Spleen (tissue), 11 donors: ENCODE measurements around the gene HMGN4. TPM values are rescaled to one million over a fixed set of nuclear protein-coding genes. Genes with fewer than 3 reads are reported as not detected.

ENCODE experiments used
- DNase-seq: peaks from one replicate; pipeline ENCODE4 v3.0.0-alpha.2; 2020
- H3K27ac ChIP-seq, 8 donors: fragments of 200-600 bp; sonication (generic) in 7 of 8; 1 replicate in 4 of 8; 2 replicates in 4 of 8; pipeline versions ENCODE4 v1.5.0 to v1.8.0; 2016 to 2021; ENCODE audit warnings: inconsistent platforms in 4 of 8, mild to moderate bottlenecking in 4 of 8, moderate library complexity in 1 of 8
- H3K27me3 ChIP-seq, 7 donors: fragments of 200-600 bp; sonication (generic) in 6 of 7; replicated peaks in 1 of 7; 1 replicate in 4 of 7; 2 replicates in 3 of 7; pipeline versions ENCODE4 v1.5.0 to v1.8.0; 2016 to 2021; ENCODE audit warnings: inconsistent platforms in 3 of 7, mild to moderate bottlenecking in 1 of 7
- H3K36me3 ChIP-seq, 6 donors: fragments of 200-600 bp; sonication (generic) in 5 of 6; 1 replicate in 4 of 6; 2 replicates in 2 of 6; pipeline versions ENCODE4 v1.5.0 to v1.8.0; 2016 to 2021; ENCODE audit warnings: inconsistent platforms in 2 of 6
- H3K4me1 ChIP-seq, 6 donors: fragments of 200-600 bp; sonication (generic) in 5 of 6; 1 replicate in 3 of 6; 2 replicates in 3 of 6; pipeline versions ENCODE4 v1.5.0 to v1.8.0; 2016 to 2021; ENCODE audit warnings: inconsistent platforms in 3 of 6
- H3K4me3 ChIP-seq, 8 donors: fragments of 200-600 bp; sonication (generic) in 7 of 8; 1 replicate in 4 of 8; 2 replicates in 4 of 8; pipeline versions ENCODE4 v1.5.0 to v1.8.0; 2016 to 2021; ENCODE audit warnings: inconsistent platforms in 4 of 8, mild to moderate bottlenecking in 4 of 8, moderate library complexity in 2 of 8
- H3K9me3 ChIP-seq, 8 donors: fragments of 200-600 bp; sonication (generic) in 7 of 8; 1 replicate in 4 of 8; 2 replicates in 4 of 8; pipeline versions ENCODE4 v1.5.0 to v1.8.0; 2016 to 2021; ENCODE audit warnings: inconsistent platforms in 4 of 8
- POLR2A ChIP-seq, 3 donors: fragments of 450-650 bp; IDR thresholded peaks; one replicate each; pipeline ENCODE4 v1.5.1; 2017; ENCODE audit warnings: antibody characterized with exemption in 3 of 3, mild to moderate bottlenecking in 1 of 3
- POLR2AphosphoS5 ChIP-seq, 3 donors: sonication (generic); formaldehyde crosslinking; IDR thresholded peaks; one replicate each; pipeline ENCODE4 v1.5.1; 2017; ENCODE audit warnings: antibody characterized with exemption in 3 of 3
- WGBS, 5 donors: extraction: QIAGEN DNeasy Blood & Tissue Kit in 3 of 5; methylation state at CpG; one replicate each; pipeline versions ENCODE4 v1.1.5 to v1.1.7; 2013 to 2018; 5-methylcytosine and 5-hydroxymethylcytosine counted together
- intact Hi-C: fragments of 100-400 bp; cut with DNase I; formaldehyde crosslinking; loops from one replicate; pipeline ENCODE4 v1.15.0; 2023; ENCODE audit warnings: low total_unique reads
- polyA plus RNA-seq, 3 donors: library from polyadenylated mRNA; stranded (reverse); fragments of 200-250 nt; gene quantifications; one replicate each; pipeline ENCODE4 v1.2.1, GENCODE V29; 2013
- total RNA-seq, 7 donors: library from RNA; depleted of rRNA in 3 of 7; stranded (reverse); fragments of >200 nt in 3 of 7; fragmentation: NEBNext Ultra II Directional in 4 of 7; extraction: Animal tissue kit (Norgen Biotek cat#: 25700) in 4 of 7; gene quantifications; one replicate each; pipeline versions ENCODE4 v1.1.0 to v1.2.1, GENCODE V29; 2016 to 2021
- TF ChIP-seq, protein P1 (sequence below), 11 experiments: fragments of 200-600 bp in 7 of 11; fragments of 450-650 bp in 4 of 11; sonication (generic) in 4 of 11; IDR thresholded peaks in 8 of 11; conservative IDR thresholded peaks in 3 of 11; 1 replicate in 7 of 11; 2 replicates in 4 of 11; pipeline versions ENCODE4 v1.4.0 to v1.8.0; 2016 to 2021; ENCODE audit warnings: antibody characterized with exemption in 11 of 11, inconsistent platforms in 4 of 11, mild to moderate bottlenecking in 1 of 11
- donor health status: healthy with polysubstance abuse.
- donor health status: DM: no; HTN: no; CAD: no; lungs with moderate emphysema.
- donor health status: DM: no; HTN: no; CAD: no.
- donor health status: Bipolar disorder and iron deficiency.
- donor health status: healthy.
- donor health status: DM: no; HTN: no; CAD: no.
- donor health status: DM: yes; HTN: yes; CAD: no.

The HMGN4 gene
- total and polyA plus RNA-seq, 10 donors, result 33.3 to 68.4 (median 52.9) TPM

DNA sequence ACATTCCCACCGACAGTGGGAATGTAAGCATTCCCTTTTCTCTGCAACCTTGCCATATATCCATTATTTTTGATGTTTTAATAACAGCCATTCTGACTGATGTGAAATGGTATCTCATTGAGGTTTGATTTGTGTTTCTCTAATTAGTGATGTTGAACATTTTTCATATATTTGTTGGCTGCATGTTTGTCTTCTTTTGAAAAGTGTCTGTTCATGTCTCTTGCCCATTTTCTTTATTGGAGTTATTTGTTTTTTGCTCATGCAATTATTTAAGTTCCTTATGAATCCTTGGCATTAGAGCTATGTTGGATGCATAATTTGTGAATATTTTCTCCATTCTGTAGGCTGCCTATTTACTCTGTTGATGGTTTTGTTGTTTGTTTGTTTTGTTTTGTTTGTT is 40.6 kb downstream of the HMGN4 start:
- TF ChIP-seq POLR2A (IDR thresholded peaks at IDR 0.05) (no peak), POLR2AphosphoS5 (IDR thresholded peaks at IDR 0.05) (no peak)
- TF ChIP-seq, protein P1, sequence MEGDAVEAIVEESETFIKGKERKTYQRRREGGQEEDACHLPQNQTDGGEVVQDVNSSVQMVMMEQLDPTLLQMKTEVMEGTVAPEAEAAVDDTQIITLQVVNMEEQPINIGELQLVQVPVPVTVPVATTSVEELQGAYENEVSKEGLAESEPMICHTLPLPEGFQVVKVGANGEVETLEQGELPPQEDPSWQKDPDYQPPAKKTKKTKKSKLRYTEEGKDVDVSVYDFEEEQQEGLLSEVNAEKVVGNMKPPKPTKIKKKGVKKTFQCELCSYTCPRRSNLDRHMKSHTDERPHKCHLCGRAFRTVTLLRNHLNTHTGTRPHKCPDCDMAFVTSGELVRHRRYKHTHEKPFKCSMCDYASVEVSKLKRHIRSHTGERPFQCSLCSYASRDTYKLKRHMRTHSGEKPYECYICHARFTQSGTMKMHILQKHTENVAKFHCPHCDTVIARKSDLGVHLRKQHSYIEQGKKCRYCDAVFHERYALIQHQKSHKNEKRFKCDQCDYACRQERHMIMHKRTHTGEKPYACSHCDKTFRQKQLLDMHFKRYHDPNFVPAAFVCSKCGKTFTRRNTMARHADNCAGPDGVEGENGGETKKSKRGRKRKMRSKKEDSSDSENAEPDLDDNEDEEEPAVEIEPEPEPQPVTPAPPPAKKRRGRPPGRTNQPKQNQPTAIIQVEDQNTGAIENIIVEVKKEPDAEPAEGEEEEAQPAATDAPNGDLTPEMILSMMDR (IDR thresholded peaks at IDR 0.05 in 8 of 11, conservative IDR thresholded peaks at IDR 0.05 in 3 of 11), result no peak
- Histone ChIP-seq H3K4me3 (no peak overlapping the region), H3K9me3 (peaks cover 5 to 22% (median 15%) of the 10 kb centered on the region in 8 donors), H3K4me1 (peaks cover 0 to 19% (median 7%) of the 10 kb centered on the region in 6 donors), H3K36me3 (no peaks in the 10 kb centered on the region), H3K27ac (no peak overlapping the region), H3K27me3 (peaks cover 0 to 39% (median 15%) of the 10 kb centered on the region in 7 donors)
- DNase-seq, result no peak
- intact Hi-C loops, result loop anchor here (10.0 kb wide), 1 partner anchor 234 kb away; no protein-coding TSS in a partner anchor
- WGBS, 5 donors, result 93 to 97% (median 97%) methylated on average over 1 of the region's 1 CpG

DNA sequence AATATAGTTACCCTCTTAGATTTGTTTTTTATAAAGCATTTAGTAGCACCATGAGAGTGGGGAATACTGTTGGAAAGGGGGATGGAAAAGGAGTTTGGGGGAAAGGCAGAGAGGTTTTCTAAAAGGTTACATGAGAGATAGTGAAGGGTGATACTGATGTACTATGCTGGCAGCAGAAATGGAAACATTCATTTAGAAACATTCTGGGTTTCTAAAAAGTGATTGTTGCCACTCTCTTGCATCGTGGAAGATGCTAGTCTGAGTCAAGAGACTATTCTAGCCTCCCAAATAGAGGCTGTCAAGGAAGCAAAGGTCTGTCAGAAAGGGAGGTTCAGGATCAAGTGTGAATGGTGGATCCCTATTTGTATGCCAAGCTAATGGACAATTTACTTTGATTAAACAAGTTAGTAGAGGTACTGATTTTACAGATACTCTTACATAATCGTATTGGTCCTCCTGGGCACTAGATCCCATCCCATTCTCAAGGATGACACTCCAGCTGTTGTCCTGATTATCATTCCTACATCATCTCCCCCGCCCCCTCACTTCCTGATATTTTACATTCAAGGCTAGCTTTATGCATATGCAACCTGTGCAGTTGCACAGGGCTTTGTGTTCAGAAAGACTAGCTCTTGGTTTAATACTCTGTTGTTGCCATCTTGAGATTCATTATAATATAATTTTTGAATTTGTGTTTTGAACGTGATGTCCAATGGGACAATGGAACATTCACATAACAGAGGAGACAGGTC is 43.2 kb downstream of the HMGN4 start:
- 53 to 68% (median 63%) methylated on average over 4 of the region's 4 CpGs for WGBS, 5 donors
- Histone ChIP-seq H3K4me1 (peaks cover 0 to 16% (median 7%) of the 10 kb centered on the region in 6 donors), H3K27me3 (peaks cover 0 to 48% (median 27%) of the 10 kb centered on the region in 7 donors), H3K27ac (no peak overlapping the region), H3K36me3 (no peaks in the 10 kb centered on the region), H3K4me3 (no peak overlapping the region), H3K9me3 (peaks cover 5 to 22% (median 15%) of the 10 kb centered on the region in 8 donors)
- TF ChIP-seq POLR2AphosphoS5 (IDR thresholded peaks at IDR 0.05), result no peak
- no peak for TF ChIP-seq POLR2A (IDR thresholded peaks at IDR 0.05)
- intact Hi-C loops, result no loop called here
- no peak for DNase-seq

DNA sequence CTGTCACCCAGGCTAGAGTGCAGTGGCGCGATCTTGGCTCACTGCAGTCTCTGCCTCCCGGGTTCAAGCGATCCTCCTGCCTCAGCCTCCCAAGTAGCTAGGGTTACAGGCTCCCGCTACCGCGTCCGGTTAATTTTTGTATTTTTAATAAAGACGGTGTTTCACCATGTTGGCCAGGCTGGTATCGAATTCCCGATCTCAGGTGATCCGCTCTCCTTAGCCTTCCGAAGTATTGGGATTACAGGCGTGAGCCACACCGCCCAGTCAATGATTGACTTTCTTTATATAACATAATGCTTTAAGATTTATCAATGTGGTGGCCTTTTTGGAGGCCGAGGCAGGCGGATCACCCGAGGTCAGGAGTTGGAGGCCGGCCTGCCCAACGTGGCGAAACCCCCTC is 50.8 kb downstream of the HMGN4 start:
- Histone ChIP-seq H3K27ac (no peak overlapping the region), H3K4me1 (no peaks in the 10 kb centered on the region), H3K4me3 (no peak overlapping the region), H3K27me3 (peaks cover 0 to 64% (median 30%) of the 10 kb centered on the region in 7 donors), H3K9me3 (no peaks in the 10 kb centered on the region), H3K36me3 (no peaks in the 10 kb centered on the region)
- WGBS, 5 donors, result 92 to 95% (median 93%) methylated on average over 21 of the region's 21 CpGs
- DNase-seq, result no peak
- TF ChIP-seq POLR2AphosphoS5 (IDR thresholded peaks at IDR 0.05) (no peak), POLR2A (IDR thresholded peaks at IDR 0.05) (no peak)
- TF ChIP-seq, protein P1 (IDR thresholded peaks at IDR 0.05 in 8 of 11, conservative IDR thresholded peaks at IDR 0.05 in 3 of 11), result no peak
- intact Hi-C loops, result no loop called here

DNA sequence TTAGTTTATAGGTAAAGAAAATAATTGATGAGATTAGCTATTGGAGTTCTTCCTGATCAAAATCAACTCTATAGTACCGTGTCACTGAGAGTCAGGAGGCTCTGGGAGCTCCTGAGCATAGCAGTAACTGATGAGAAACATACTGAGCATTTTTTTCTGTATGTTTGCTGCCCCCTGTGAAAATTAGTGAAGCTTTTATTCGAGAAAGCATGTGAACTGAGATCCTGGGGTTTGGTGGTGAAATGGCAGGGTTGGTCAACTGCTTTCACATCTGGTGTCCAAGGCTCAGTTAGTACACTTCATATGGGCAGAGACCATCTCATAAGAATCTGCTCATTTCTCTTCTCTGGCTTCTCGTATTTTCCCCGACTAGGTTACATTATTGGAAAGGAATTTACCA is 54.5 kb downstream of the HMGN4 start:
- TF ChIP-seq POLR2A (IDR thresholded peaks at IDR 0.05), result no peak
- TF ChIP-seq, protein P1 (IDR thresholded peaks at IDR 0.05 in 8 of 11, conservative IDR thresholded peaks at IDR 0.05 in 3 of 11), result no peak
- no peak for TF ChIP-seq POLR2AphosphoS5 (IDR thresholded peaks at IDR 0.05)
- no peak for DNase-seq
- peaks cover 3 to 30% (median 20%) of the 10 kb centered on the region in 6 donors for H3K4me1 ChIP-seq
- no peaks in the 10 kb centered on the region for H3K9me3 ChIP-seq
- H3K36me3 ChIP-seq, result no peaks in the 10 kb centered on the region
- H3K27ac ChIP-seq, result no peak overlapping the region
- no peak overlapping the region for H3K4me3 ChIP-seq
- intact Hi-C loops, result no loop called here
- peaks cover 0 to 55% (median 19%) of the 10 kb centered on the region in 7 donors for H3K27me3 ChIP-seq
- WGBS, 5 donors, result 54 to 62% (median 55%) methylated on average over 4 of the region's 4 CpGs
